K562 (cell line): ENCODE data around the gene SRPK2. TPM values are rescaled to one million over a fixed set of nuclear protein-coding genes. Genes with fewer than 3 reads are reported as not detected.

Experiments
- BCL6 ChIP-seq: fragments of 250-450 bp; sonication (Bioruptor Pico); IDR thresholded peaks from 2 replicates; pipeline ENCODE4 v1.4.0; 2020
- CBX1 ChIP-seq: sonication (generic); IDR thresholded peaks from 2 replicates; pipeline ENCODE4 v1.6.1; 2016; ENCODE audit warnings: antibody characterized with exemption, low read depth, mild to moderate bottlenecking
- DPF2 ChIP-seq: fragments of 450-650 bp; IDR thresholded peaks from 2 replicates; pipeline ENCODE4 v1.6.1; 2016
- LARP7 ChIP-seq: fragments of 450-650 bp; IDR thresholded peaks from 2 replicates; pipeline ENCODE4 v1.6.1; 2016
- MCM7 ChIP-seq, 2 experiments: fragments of 450-650 bp; IDR thresholded peaks; 2 replicates each; pipeline ENCODE4 v1.6.1; 2016 to 2018
- NR1H2 ChIP-seq: sonication (generic); formaldehyde crosslinking; IDR thresholded peaks from 2 replicates; pipeline ENCODE4 v1.4.0; 2020; ENCODE audit warnings: mild to moderate bottlenecking, missing genetic modification reagents
- PHF21A ChIP-seq: fragments of 450-650 bp; IDR thresholded peaks from 2 replicates; pipeline ENCODE4 v1.6.1; 2017; ENCODE audit warnings: low read depth, borderline replicate concordance
- SMAD4 ChIP-seq: fragments of 250-450 bp; sonication (Bioruptor Pico); conservative IDR thresholded peaks from 2 replicates; pipeline ENCODE4 v1.8.0; 2021; ENCODE audit warnings: inconsistent platforms, mild to moderate bottlenecking, moderate library complexity
- SP2 ChIP-seq: IDR thresholded peaks from 2 replicates; pipeline ENCODE4 v1.6.1; 2011; ENCODE audit warnings: mild to moderate bottlenecking, low read depth, low read length, moderate library complexity; ENCODE audit not compliant: poor library complexity, severe bottlenecking; ENCODE audit errors: extremely low read depth
- ZNF143 ChIP-seq: sonication (generic); formaldehyde crosslinking; IDR thresholded peaks from 2 replicates; pipeline ENCODE4 v1.9.0; 2022; ENCODE audit warnings: mild to moderate bottlenecking, missing genetic modification reagents
- polyA plus RNA-seq, 8 experiments: library from polyadenylated mRNA; depleted of rRNA in 4 of 8; stranded (reverse) in 5 of 8; unstranded in 3 of 8; fragments of >200 nt; fragmentation: Nextera tagmentation in 2 of 8; fragmentation: Illumina TruSeq in 1 of 8; extraction: Ambion mirVana in 2 of 8; extraction: Trizol in 1 of 8; gene quantifications; 2 replicates each; pipeline versions ENCODE4 v1.2.1 to v1.2.3, GENCODE V29; 2011 to 2014; ENCODE audit warnings: inconsistent platforms in 1 of 8, missing spikeins in 1 of 8
- total RNA-seq, 7 experiments: library from RNA; depleted of rRNA in 6 of 7; stranded (reverse); fragments of >200 nt in 6 of 7; fragmentation: Illumina TruSeq in 2 of 7; extraction: Trizol in 2 of 7; gene quantifications; 2 replicates each; pipeline versions ENCODE4 v1.2.1 to v1.2.3, GENCODE V29; 2011 to 2021; ENCODE audit warnings: low replicate concordance in 1 of 7
- TF ChIP-seq, protein P1 (sequence below): fragments of 200-600 bp; sonication (generic); IDR thresholded peaks from one replicate; pipeline ENCODE4 v1.6.1; 2012; ENCODE audit warnings: mild to moderate bottlenecking, low read depth, low read length, inconsistent platforms
- TF ChIP-seq, protein P2 (sequence below): fragments of 450-650 bp; formaldehyde crosslinking; conservative IDR thresholded peaks from 2 replicates; pipeline ENCODE4 v1.4.0; 2022; ENCODE audit warnings: mild to moderate bottlenecking, missing genetic modification characterization
- TF ChIP-seq, protein P3 (sequence below): fragments of 450-650 bp; formaldehyde crosslinking; IDR thresholded peaks from 2 replicates; pipeline ENCODE4 v1.4.0; 2022; ENCODE audit warnings: missing genetic modification characterization
- TF ChIP-seq, protein P4 (sequence below): fragments of 450-650 bp; formaldehyde crosslinking; IDR thresholded peaks from 2 replicates; pipeline ENCODE4 v1.4.0; 2022; ENCODE audit warnings: missing genetic modification characterization

SRPK2 gene
- total and polyA plus RNA-seq, 9 of the 15 experiments (the other 6 are each of a cell fraction or from before 2014, with no cell fraction given): 21.5 to 44.7 (median 33.3) TPM

DNA sequence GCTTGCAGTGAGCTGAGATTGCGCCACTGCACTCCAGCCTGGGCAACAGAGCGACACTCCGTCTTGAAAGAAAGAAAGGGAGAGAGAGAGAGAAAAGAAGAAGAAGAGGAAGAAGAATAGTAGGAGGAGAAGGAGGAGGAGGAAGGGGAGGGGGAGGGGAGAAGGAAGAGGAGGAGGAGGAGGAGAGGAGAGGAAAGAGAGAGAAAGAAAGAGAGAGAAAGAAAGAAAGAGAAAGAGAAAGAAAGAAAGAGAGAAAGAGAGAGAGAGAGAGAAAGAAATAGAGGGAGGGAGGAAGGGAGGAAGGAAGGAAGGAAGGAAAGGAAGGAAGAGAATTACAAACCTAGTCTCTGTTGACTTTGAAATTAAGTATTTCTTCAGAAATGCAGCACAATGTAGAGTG lies 7.8 kb upstream of the SRPK2 start (continued):
- TF ChIP-seq, protein P1, sequence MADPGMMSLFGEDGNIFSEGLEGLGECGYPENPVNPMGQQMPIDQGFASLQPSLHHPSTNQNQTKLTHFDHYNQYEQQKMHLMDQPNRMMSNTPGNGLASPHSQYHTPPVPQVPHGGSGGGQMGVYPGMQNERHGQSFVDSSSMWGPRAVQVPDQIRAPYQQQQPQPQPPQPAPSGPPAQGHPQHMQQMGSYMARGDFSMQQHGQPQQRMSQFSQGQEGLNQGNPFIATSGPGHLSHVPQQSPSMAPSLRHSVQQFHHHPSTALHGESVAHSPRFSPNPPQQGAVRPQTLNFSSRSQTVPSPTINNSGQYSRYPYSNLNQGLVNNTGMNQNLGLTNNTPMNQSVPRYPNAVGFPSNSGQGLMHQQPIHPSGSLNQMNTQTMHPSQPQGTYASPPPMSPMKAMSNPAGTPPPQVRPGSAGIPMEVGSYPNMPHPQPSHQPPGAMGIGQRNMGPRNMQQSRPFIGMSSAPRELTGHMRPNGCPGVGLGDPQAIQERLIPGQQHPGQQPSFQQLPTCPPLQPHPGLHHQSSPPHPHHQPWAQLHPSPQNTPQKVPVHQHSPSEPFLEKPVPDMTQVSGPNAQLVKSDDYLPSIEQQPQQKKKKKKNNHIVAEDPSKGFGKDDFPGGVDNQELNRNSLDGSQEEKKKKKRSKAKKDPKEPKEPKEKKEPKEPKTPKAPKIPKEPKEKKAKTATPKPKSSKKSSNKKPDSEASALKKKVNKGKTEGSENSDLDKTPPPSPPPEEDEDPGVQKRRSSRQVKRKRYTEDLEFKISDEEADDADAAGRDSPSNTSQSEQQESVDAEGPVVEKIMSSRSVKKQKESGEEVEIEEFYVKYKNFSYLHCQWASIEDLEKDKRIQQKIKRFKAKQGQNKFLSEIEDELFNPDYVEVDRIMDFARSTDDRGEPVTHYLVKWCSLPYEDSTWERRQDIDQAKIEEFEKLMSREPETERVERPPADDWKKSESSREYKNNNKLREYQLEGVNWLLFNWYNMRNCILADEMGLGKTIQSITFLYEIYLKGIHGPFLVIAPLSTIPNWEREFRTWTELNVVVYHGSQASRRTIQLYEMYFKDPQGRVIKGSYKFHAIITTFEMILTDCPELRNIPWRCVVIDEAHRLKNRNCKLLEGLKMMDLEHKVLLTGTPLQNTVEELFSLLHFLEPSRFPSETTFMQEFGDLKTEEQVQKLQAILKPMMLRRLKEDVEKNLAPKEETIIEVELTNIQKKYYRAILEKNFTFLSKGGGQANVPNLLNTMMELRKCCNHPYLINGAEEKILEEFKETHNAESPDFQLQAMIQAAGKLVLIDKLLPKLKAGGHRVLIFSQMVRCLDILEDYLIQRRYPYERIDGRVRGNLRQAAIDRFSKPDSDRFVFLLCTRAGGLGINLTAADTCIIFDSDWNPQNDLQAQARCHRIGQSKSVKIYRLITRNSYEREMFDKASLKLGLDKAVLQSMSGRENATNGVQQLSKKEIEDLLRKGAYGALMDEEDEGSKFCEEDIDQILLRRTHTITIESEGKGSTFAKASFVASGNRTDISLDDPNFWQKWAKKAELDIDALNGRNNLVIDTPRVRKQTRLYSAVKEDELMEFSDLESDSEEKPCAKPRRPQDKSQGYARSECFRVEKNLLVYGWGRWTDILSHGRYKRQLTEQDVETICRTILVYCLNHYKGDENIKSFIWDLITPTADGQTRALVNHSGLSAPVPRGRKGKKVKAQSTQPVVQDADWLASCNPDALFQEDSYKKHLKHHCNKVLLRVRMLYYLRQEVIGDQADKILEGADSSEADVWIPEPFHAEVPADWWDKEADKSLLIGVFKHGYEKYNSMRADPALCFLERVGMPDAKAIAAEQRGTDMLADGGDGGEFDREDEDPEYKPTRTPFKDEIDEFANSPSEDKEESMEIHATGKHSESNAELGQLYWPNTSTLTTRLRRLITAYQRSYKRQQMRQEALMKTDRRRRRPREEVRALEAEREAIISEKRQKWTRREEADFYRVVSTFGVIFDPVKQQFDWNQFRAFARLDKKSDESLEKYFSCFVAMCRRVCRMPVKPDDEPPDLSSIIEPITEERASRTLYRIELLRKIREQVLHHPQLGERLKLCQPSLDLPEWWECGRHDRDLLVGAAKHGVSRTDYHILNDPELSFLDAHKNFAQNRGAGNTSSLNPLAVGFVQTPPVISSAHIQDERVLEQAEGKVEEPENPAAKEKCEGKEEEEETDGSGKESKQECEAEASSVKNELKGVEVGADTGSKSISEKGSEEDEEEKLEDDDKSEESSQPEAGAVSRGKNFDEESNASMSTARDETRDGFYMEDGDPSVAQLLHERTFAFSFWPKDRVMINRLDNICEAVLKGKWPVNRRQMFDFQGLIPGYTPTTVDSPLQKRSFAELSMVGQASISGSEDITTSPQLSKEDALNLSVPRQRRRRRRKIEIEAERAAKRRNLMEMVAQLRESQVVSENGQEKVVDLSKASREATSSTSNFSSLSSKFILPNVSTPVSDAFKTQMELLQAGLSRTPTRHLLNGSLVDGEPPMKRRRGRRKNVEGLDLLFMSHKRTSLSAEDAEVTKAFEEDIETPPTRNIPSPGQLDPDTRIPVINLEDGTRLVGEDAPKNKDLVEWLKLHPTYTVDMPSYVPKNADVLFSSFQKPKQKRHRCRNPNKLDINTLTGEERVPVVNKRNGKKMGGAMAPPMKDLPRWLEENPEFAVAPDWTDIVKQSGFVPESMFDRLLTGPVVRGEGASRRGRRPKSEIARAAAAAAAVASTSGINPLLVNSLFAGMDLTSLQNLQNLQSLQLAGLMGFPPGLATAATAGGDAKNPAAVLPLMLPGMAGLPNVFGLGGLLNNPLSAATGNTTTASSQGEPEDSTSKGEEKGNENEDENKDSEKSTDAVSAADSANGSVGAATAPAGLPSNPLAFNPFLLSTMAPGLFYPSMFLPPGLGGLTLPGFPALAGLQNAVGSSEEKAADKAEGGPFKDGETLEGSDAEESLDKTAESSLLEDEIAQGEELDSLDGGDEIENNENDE: no peak
- TF ChIP-seq, protein P2, sequence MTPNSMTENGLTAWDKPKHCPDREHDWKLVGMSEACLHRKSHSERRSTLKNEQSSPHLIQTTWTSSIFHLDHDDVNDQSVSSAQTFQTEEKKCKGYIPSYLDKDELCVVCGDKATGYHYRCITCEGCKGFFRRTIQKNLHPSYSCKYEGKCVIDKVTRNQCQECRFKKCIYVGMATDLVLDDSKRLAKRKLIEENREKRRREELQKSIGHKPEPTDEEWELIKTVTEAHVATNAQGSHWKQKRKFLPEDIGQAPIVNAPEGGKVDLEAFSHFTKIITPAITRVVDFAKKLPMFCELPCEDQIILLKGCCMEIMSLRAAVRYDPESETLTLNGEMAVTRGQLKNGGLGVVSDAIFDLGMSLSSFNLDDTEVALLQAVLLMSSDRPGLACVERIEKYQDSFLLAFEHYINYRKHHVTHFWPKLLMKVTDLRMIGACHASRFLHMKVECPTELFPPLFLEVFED (CRISPR knock-in tag): peak; percentile 81; the same call in 1 of the 2 replicates
- no peak for TF ChIP-seq SP2
- 0 out of 2 replicates have a peak, but pooled peaks have one; percentile 26 for TF ChIP-seq DPF2
- TF ChIP-seq BCL6 (CRISPR knock-in tag): no peak
- TF ChIP-seq MCM7 (IDR thresholded peaks at IDR 0.05): no peak; a peak in 1 of 4 replicates
- no peak for TF ChIP-seq SMAD4
- no peak for TF ChIP-seq ZNF143 (CRISPR knock-in tag)
- TF ChIP-seq, protein P3, sequence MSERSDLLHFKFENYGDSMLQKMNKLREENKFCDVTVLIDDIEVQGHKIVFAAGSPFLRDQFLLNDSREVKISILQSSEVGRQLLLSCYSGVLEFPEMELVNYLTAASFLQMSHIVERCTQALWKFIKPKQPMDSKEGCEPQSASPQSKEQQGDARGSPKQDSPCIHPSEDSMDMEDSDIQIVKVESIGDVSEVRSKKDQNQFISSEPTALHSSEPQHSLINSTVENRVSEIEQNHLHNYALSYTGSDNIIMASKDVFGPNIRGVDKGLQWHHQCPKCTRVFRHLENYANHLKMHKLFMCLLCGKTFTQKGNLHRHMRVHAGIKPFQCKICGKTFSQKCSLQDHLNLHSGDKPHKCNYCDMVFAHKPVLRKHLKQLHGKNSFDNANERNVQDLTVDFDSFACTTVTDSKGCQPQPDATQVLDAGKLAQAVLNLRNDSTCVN (CRISPR knock-in tag): peak; percentile 69; the same call in 1 of the 2 replicates
- TF ChIP-seq CBX1: no peak
- TF ChIP-seq NR1H2 (CRISPR knock-in tag): no peak
- peak; percentile 29; the same call in 1 of the 2 replicates for TF ChIP-seq PHF21A
- peak; percentile 70; the same call in 1 of the 2 replicates for TF ChIP-seq LARP7
- TF ChIP-seq, protein P4, sequence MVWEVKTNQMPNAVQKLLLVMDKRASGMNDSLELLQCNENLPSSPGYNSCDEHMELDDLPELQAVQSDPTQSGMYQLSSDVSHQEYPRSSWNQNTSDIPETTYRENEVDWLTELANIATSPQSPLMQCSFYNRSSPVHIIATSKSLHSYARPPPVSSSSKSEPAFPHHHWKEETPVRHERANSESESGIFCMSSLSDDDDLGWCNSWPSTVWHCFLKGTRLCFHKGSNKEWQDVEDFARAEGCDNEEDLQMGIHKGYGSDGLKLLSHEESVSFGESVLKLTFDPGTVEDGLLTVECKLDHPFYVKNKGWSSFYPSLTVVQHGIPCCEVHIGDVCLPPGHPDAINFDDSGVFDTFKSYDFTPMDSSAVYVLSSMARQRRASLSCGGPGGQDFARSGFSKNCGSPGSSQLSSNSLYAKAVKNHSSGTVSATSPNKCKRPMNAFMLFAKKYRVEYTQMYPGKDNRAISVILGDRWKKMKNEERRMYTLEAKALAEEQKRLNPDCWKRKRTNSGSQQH (CRISPR knock-in tag): peak; percentile 23; the same call in 1 of the 2 replicates
